ENCODE measurements around the gene ATG16L2.

ATG16L2 gene

GRCh38 chr11:72859126-72859525 lies 44.9 kb downstream of the ATG16L2 start:
- Histone ChIP-seq H3K9me3 (ENCODE audit: insufficient read depth, low read length) (no peaks in the 10 kb centered on the region), H3K4me3 (ENCODE audit: insufficient read depth, low read length, poor library complexity, severe bottlenecking) (no peak overlapping the region), H3K9me2 (replicated peaks; ENCODE audit: insufficient read depth, low read length) (no peaks in the 10 kb centered on the region), H3F3A (ENCODE audit: insufficient read depth) (peaks cover 5% of the 10 kb centered on the region; the same call in 1 of the 2 replicates), H3K79me2 (ENCODE audit: insufficient read depth, low read length) (peaks cover 35% of the 10 kb centered on the region; the same call in 1 of the 2 replicates), H4K20me1 (ENCODE audit: low read depth, low read length) (no peaks in the 10 kb centered on the region), H3K27me3 (ENCODE audit: low read length) (no peaks in the 10 kb centered on the region), H3K27ac (ENCODE audit: low read depth, low read length) (no peak overlapping the region), H3K36me3 (ENCODE audit: low read length) (peaks cover 40% of the 10 kb centered on the region), H3K4me2 (ENCODE audit: low read depth, low read length, poor library complexity, severe bottlenecking) (no peak overlapping the region), H2AFZ (ENCODE audit: low read depth, low read length, severe bottlenecking) (no peak overlapping the region), H3K9ac (ENCODE audit: low read length) (no peak overlapping the region)
- TF ChIP-seq EZH2phosphoT487 (conservative IDR thresholded peaks at IDR 0.05; ENCODE audit: low read length): no peak
- TF ChIP-seq, protein P1, sequence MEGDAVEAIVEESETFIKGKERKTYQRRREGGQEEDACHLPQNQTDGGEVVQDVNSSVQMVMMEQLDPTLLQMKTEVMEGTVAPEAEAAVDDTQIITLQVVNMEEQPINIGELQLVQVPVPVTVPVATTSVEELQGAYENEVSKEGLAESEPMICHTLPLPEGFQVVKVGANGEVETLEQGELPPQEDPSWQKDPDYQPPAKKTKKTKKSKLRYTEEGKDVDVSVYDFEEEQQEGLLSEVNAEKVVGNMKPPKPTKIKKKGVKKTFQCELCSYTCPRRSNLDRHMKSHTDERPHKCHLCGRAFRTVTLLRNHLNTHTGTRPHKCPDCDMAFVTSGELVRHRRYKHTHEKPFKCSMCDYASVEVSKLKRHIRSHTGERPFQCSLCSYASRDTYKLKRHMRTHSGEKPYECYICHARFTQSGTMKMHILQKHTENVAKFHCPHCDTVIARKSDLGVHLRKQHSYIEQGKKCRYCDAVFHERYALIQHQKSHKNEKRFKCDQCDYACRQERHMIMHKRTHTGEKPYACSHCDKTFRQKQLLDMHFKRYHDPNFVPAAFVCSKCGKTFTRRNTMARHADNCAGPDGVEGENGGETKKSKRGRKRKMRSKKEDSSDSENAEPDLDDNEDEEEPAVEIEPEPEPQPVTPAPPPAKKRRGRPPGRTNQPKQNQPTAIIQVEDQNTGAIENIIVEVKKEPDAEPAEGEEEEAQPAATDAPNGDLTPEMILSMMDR (IDR thresholded peaks at IDR 0.05; ENCODE audit: insufficient read depth, low read length, poor library complexity, severe bottlenecking): no peak

DNA sequence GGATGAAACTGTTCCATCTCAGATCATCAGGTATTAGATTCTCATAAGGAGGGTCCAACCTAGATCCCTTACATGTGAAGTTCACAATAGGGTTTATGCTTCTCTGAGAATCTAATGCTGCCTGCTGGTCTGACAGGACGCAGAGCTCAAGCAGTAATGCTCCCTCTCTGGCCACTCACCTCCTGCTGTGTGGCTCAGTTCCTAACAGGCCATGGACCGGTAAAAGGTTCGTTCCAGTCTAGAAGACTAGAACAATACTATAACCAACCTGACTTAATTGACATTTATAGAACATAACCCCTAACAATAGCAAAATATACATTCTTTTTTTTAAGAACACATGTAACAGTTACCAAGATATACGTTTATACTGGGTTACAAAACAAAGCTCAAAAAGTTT lies 45.8 kb downstream of the ATG16L2 start:
- TF ChIP-seq EZH2phosphoT487 (conservative IDR thresholded peaks at IDR 0.05; ENCODE audit: low read length): no peak
- TF ChIP-seq, protein P1 (IDR thresholded peaks at IDR 0.05; ENCODE audit: insufficient read depth, low read length, poor library complexity, severe bottlenecking): no peak
- Histone ChIP-seq H3K9me2 (replicated peaks; ENCODE audit: insufficient read depth, low read length) (no peaks in the 10 kb centered on the region), H2AFZ (ENCODE audit: low read depth, low read length, severe bottlenecking) (no peak overlapping the region), H3K4me3 (ENCODE audit: insufficient read depth, low read length, poor library complexity, severe bottlenecking) (no peak overlapping the region), H3K9ac (ENCODE audit: low read length) (no peak overlapping the region), H3K27ac (ENCODE audit: low read depth, low read length) (no peak overlapping the region), H3K4me2 (ENCODE audit: low read depth, low read length, poor library complexity, severe bottlenecking) (no peak overlapping the region), H3K9me3 (ENCODE audit: insufficient read depth, low read length) (no peaks in the 10 kb centered on the region), H3K36me3 (ENCODE audit: low read length) (peaks cover 46% of the 10 kb centered on the region), H3K79me2 (ENCODE audit: insufficient read depth, low read length) (peaks cover 38% of the 10 kb centered on the region), H3K27me3 (ENCODE audit: low read length) (no peaks in the 10 kb centered on the region), H3F3A (ENCODE audit: insufficient read depth) (peaks cover 7% of the 10 kb centered on the region; the same call in 1 of the 2 replicates), H4K20me1 (ENCODE audit: low read depth, low read length) (no peaks in the 10 kb centered on the region)

GRCh38 chr11:72860592-72860991 lies 46.4 kb downstream of the ATG16L2 start:
- Histone ChIP-seq H3K4me2 (ENCODE audit: low read depth, low read length, poor library complexity, severe bottlenecking) (no peak overlapping the region), H3K79me2 (ENCODE audit: insufficient read depth, low read length) (peaks cover 38% of the 10 kb centered on the region), H3K27me3 (ENCODE audit: low read length) (no peaks in the 10 kb centered on the region), H3K36me3 (ENCODE audit: low read length) (peaks cover 45% of the 10 kb centered on the region), H3F3A (ENCODE audit: insufficient read depth) (peaks cover 12% of the 10 kb centered on the region), H3K27ac (ENCODE audit: low read depth, low read length) (no peak overlapping the region), H3K9me2 (replicated peaks; ENCODE audit: insufficient read depth, low read length) (no peaks in the 10 kb centered on the region), H3K4me3 (ENCODE audit: insufficient read depth, low read length, poor library complexity, severe bottlenecking) (no peak overlapping the region), H2AFZ (ENCODE audit: low read depth, low read length, severe bottlenecking) (no peak overlapping the region), H3K9ac (ENCODE audit: low read length) (no peak overlapping the region), H4K20me1 (ENCODE audit: low read depth, low read length) (no peaks in the 10 kb centered on the region), H3K9me3 (ENCODE audit: insufficient read depth, low read length) (no peaks in the 10 kb centered on the region)
- TF ChIP-seq, protein P1 (IDR thresholded peaks at IDR 0.05; ENCODE audit: insufficient read depth, low read length, poor library complexity, severe bottlenecking): no peak
- no peak for TF ChIP-seq EZH2phosphoT487 (conservative IDR thresholded peaks at IDR 0.05; ENCODE audit: low read length)
